Rectal smooth muscle tissue (tissue), 1 donor: ENCODE results near the gene ZYG11A.
A peak's percentile ranks its signal among the peaks of the same experiment; 100 is the strongest.
"Not testable (repeated sequence)": the region's sequence is repeated elsewhere in the genome, so short reads cannot be mapped to it uniquely, and the experiment has no call there.

ENCODE experiments used
- H3K27ac ChIP-seq: one replicate; pipeline ENCODE4 v1.7.0; 2013; ENCODE audit warnings: low read depth, low read length, inconsistent platforms
- H3K27me3 ChIP-seq: one replicate; pipeline ENCODE4 v1.7.0; 2013; ENCODE audit warnings: low read length; ENCODE audit not compliant: control insufficient read depth, insufficient read depth
- H3K36me3 ChIP-seq: one replicate; pipeline ENCODE4 v1.7.0; 2013; ENCODE audit warnings: low read length; ENCODE audit not compliant: control insufficient read depth, insufficient read depth
- H3K4me1 ChIP-seq: one replicate; pipeline ENCODE4 v1.7.0; 2013; ENCODE audit warnings: low read length; ENCODE audit not compliant: control insufficient read depth, insufficient read depth
- H3K4me3 ChIP-seq: one replicate; pipeline ENCODE4 v1.7.0; 2013; ENCODE audit warnings: low read length
- H3K9ac ChIP-seq: one replicate; pipeline ENCODE4 v1.7.0; 2013; ENCODE audit warnings: low read length

The ZYG11A gene

GRCh38 chr1:52842643-52843310 lies at the start of gene ZYG11A:
Gene ZYG11A (plus strand): TSS chr1:52842760. CDS start chr1:52842884, 124 bp downstream.
- Histone ChIP-seq H3K9ac (no peak within 1 kb of the TSS), H3K27me3 (peaks cover 8% of the 10 kb centered on the region), H3K4me3 (peak within 1 kb of the TSS; percentile 64), H3K36me3 (no peaks in the 10 kb centered on the region), H3K4me1 (no peaks in the 10 kb centered on the region), H3K27ac (no peak within 1 kb of the TSS)

- H3K4me3 ChIP-seq, H3K36me3 ChIP-seq, H3K27ac ChIP-seq, H3K27me3 ChIP-seq, H3K9ac ChIP-seq, H3K4me1 ChIP-seq: not testable (repeated sequence)
Measured at GRCh38 chr1:52793717-52794116, 48.8 kb upstream of the ZYG11A start.

GRCh38 chr1:52795464-52795863 lies 47.1 kb upstream of the ZYG11A start:
- no peaks in the 10 kb centered on the region for H3K4me1 ChIP-seq
- no peaks in the 10 kb centered on the region for H3K27me3 ChIP-seq
- H3K36me3 ChIP-seq = no peaks in the 10 kb centered on the region
- no peak overlapping the region for H3K27ac ChIP-seq
- no peak overlapping the region for H3K4me3 ChIP-seq
- H3K9ac ChIP-seq = no peak overlapping the region

GRCh38 chr1:52798331-52798730 lies 44.2 kb upstream of the ZYG11A start:
- H3K4me3 ChIP-seq = no peak overlapping the region
- no peak overlapping the region for H3K9ac ChIP-seq
- no peak overlapping the region for H3K27ac ChIP-seq
- no peaks in the 10 kb centered on the region for H3K36me3 ChIP-seq
- H3K4me1 ChIP-seq = no peaks in the 10 kb centered on the region
- no peaks in the 10 kb centered on the region for H3K27me3 ChIP-seq

DNA sequence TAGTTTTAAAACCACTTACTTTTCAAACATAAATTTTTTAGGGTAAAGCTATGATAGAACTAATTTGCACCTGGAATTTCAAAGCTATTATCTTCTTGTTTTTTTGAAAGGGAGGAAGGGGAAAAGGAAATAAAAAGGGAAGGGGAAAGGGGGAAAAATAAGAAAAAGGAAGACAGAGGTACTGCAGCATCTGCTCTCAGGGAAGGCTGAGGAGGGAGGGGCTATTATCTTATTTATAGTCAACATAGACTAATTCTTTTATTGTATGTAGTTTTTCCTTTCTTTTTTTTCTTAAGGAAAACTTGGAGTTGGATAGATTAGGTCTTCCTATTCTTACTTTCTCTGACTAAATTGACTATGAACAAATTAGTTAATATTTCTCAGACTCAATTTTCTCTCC lies 41.5 kb upstream of the ZYG11A start:
- Histone ChIP-seq H3K4me1 (no peaks in the 10 kb centered on the region), H3K4me3 (no peak overlapping the region), H3K27me3 (no peaks in the 10 kb centered on the region), H3K9ac (no peak overlapping the region), H3K27ac (no peak overlapping the region), H3K36me3 (peaks cover 3% of the 10 kb centered on the region)

DNA sequence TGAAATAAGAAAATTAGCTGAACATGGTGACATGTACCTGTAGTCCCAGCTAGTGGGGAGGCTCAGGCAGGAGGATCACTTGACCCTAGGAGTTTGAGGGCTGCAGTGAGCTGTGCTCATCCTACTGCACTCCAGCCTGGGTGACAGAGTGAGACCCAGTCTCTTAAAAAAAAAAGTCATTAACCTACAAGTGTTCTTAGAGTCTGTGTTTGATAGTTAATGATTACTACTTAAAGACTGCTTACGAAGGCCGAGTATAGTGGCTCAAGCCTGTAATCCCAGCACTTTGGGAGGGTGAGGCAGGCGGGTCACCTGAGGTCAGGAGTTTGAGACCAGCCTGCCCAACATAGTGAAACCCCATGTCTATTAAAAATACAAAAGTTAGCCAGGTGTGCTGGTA lies 38.5 kb upstream of the ZYG11A start:
- not testable (repeated sequence) for H3K4me3 ChIP-seq, H3K4me1 ChIP-seq, H3K27ac ChIP-seq, H3K27me3 ChIP-seq, H3K9ac ChIP-seq, H3K36me3 ChIP-seq

- H3K9ac ChIP-seq = no peak overlapping the region
- peaks cover 3% of the 10 kb centered on the region for H3K36me3 ChIP-seq
- H3K4me3 ChIP-seq = no peak overlapping the region
- no peaks in the 10 kb centered on the region for H3K27me3 ChIP-seq
- H3K4me1 ChIP-seq = no peaks in the 10 kb centered on the region
- no peak overlapping the region for H3K27ac ChIP-seq
Measured at GRCh38 chr1:52814465-52814864, 28.1 kb upstream of the ZYG11A start.

- H3K4me3 ChIP-seq, H3K36me3 ChIP-seq, H3K27me3 ChIP-seq, H3K9ac ChIP-seq, H3K4me1 ChIP-seq, H3K27ac ChIP-seq: not testable (repeated sequence)
Measured at GRCh38 chr1:52820830-52821229, 21.7 kb upstream of the ZYG11A start.

DNA sequence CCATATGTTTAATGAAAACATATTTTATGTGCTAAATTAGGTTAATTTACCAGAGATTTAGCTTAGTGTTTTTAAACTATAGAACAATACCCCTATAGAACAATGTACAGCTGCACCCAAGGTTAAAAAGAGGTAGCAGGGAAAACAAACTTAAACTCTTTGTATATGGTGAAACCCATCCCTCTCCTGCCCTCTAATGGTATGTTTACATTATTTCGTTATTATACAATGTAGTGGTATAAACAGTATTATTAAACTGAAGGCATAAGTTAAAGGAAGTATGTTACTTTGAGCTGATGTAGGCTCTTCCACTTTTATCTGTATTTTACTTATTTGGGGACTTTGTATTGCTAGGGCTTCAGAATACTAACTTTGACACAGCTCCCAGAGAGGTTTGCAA lies 16.7 kb upstream of the ZYG11A start:
- peaks cover 8% of the 10 kb centered on the region for H3K36me3 ChIP-seq
- H3K27me3 ChIP-seq = no peaks in the 10 kb centered on the region
- no peaks in the 10 kb centered on the region for H3K4me1 ChIP-seq
- no peak overlapping the region for H3K27ac ChIP-seq
- H3K4me3 ChIP-seq = no peak overlapping the region
- no peak overlapping the region for H3K9ac ChIP-seq

GRCh38 chr1:52834798-52835197 lies 7.8 kb upstream of the ZYG11A start:
- no peaks in the 10 kb centered on the region for H3K4me1 ChIP-seq
- no peaks in the 10 kb centered on the region for H3K27me3 ChIP-seq
- no peak overlapping the region for H3K4me3 ChIP-seq
- no peaks in the 10 kb centered on the region for H3K36me3 ChIP-seq
- no peak overlapping the region for H3K27ac ChIP-seq
- H3K9ac ChIP-seq = no peak overlapping the region

DNA sequence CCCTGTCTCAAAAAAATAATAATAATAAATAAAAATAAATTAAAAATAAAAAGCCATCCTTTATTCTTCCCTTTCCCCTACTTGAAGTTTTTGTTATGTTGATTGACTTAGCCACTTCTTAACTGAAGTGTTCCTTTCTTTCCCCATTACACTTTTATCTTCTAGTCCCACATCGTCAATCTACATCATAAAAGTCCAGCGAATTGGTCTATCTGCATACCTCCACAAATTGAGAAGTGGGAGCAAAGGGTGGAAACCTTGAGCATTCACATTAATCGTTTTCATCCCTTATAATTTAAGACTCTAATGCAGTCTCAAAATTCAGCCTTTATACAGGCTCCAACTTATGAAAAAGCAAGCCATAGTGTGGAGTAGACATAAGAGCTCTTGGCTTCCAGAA lies 6.5 kb upstream of the ZYG11A start:
- H3K9ac ChIP-seq = no peak overlapping the region
- no peaks in the 10 kb centered on the region for H3K27me3 ChIP-seq
- no peaks in the 10 kb centered on the region for H3K4me1 ChIP-seq
- H3K36me3 ChIP-seq = no peaks in the 10 kb centered on the region
- H3K27ac ChIP-seq = no peak overlapping the region
- H3K4me3 ChIP-seq = no peak overlapping the region

GRCh38 chr1:52839175-52839574 lies 3.4 kb upstream of the ZYG11A start:
- not testable (repeated sequence) for H3K36me3 ChIP-seq, H3K4me1 ChIP-seq, H3K9ac ChIP-seq, H3K27me3 ChIP-seq, H3K4me3 ChIP-seq, H3K27ac ChIP-seq

DNA sequence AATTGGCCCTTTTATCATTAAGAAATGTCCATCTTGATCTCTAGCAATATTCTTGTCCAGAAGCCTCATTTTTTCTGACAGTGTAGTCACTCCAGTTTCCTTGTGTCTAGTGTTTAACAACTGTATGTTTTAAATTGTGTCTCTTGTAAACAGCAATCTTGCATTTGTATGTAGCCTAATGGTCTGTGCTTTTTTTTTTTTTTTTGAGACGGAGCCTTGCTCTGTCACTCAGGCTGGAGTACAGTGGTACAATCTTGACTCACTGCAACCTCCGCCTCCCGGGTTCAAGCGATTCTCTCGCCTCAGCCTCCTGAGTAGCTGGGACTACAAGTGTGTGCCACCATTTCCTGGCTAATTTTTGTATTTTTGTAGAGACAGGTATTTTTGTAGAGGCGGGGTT lies 2.6 kb downstream of the ZYG11A start:
- not testable (repeated sequence) for H3K36me3 ChIP-seq, H3K4me1 ChIP-seq, H3K4me3 ChIP-seq, H3K27me3 ChIP-seq, H3K27ac ChIP-seq, H3K9ac ChIP-seq
